IMR-90 (cell line): ENCODE results near the gene TOGARAM2.

ENCODE experiments used
- BHLHE40 ChIP-seq: fragments of 150-350 bp; IDR thresholded peaks from 2 replicates; pipeline ENCODE4 v1.6.1; 2016; ENCODE audit warnings: mild to moderate bottlenecking, low read depth, low read length
- CEBPB ChIP-seq: IDR thresholded peaks from 2 replicates; pipeline ENCODE4 v1.6.1; 2012; ENCODE audit warnings: low read depth, low read length, improper control_type of control experiment
- CTCF ChIP-seq: conservative IDR thresholded peaks from 2 replicates; pipeline ENCODE4 v1.5.1; 2012; ENCODE audit warnings: mild to moderate bottlenecking, low read depth, low read length, improper control_type of control experiment
- ELK1 ChIP-seq: fragments of 150-350 bp; IDR thresholded peaks from 2 replicates; pipeline ENCODE4 v1.6.1; 2016; ENCODE audit warnings: low read depth, mild to moderate bottlenecking, low read length, moderate library complexity, borderline replicate concordance
- MAFK ChIP-seq: IDR thresholded peaks from 2 replicates; pipeline ENCODE4 v1.6.1; 2012; ENCODE audit warnings: low read depth, low read length, improper control_type of control experiment
- NFE2L2 ChIP-seq: fragments of 150-350 bp; IDR thresholded peaks from 2 replicates; pipeline ENCODE4 v1.6.1; 2016; ENCODE audit warnings: low read depth, mild to moderate bottlenecking, low read length
- POLR2A ChIP-seq: IDR thresholded peaks from 2 replicates; pipeline ENCODE4 v1.6.1; 2012; ENCODE audit warnings: mild to moderate bottlenecking, low read depth, low read length
- RAD21 ChIP-seq: IDR thresholded peaks from 2 replicates; pipeline ENCODE4 v1.6.1; 2012; ENCODE audit warnings: low read length, improper control_type of control experiment
- RFX5 ChIP-seq: IDR thresholded peaks from 2 replicates; pipeline ENCODE4 v1.8.0; 2012; ENCODE audit warnings: low read depth, mild to moderate bottlenecking, low read length, moderate library complexity
- SMC3 ChIP-seq: fragments of 150-350 bp; IDR thresholded peaks from 2 replicates; pipeline ENCODE4 v1.6.1; 2016; ENCODE audit warnings: low read depth, mild to moderate bottlenecking, antibody characterized with exemption, low read length, moderate library complexity
- USF2 ChIP-seq: fragments of 150-350 bp; IDR thresholded peaks from 2 replicates; pipeline ENCODE4 v1.6.1; 2017; ENCODE audit warnings: mild to moderate bottlenecking, antibody characterized with exemption, low read length, low read depth

GRCh38 chr2:29044459-29044858, 63.4 kb downstream of the TOGARAM2 start:
- TF ChIP-seq USF2 (no peak), CTCF (no peak), POLR2A (no peak), CEBPB (no peak), MAFK (no peak), NFE2L2 (no peak), RAD21 (no peak), ELK1 (no peak), SMC3 (no peak), RFX5 (no peak), BHLHE40 (no peak)
